ENCODE data around the gene TACC2. TPM values are rescaled to one million over a fixed set of nuclear protein-coding genes. Genes with fewer than 3 reads are reported as not detected.
A peak's percentile ranks its signal among the peaks of the same experiment; 100 is the strongest.
"Not testable (repeated sequence)": the region's sequence is repeated elsewhere in the genome, so short reads cannot be mapped to it uniquely, and the experiment has no call there.

The TACC2 gene
- total RNA-seq, 4 donors from 2014 or later = 191 to 400 (median 261) TPM

GRCh38 chr10:122019414-122019975, 30.5 kb downstream of the TACC2 start:
- no peak for TF ChIP-seq POLR2A (IDR thresholded peaks at IDR 0.05)
- no peak for TF ChIP-seq CTCF (IDR thresholded peaks at IDR 0.05)
- peak in 1 of 2 donors; percentile 74 for DNase-seq (ENCODE audit: low spot score in 2 of 2)
- WGBS, 2 donors = 45 to 49% methylated on average over 24 of the region's 24 CpGs
- intact Hi-C loops (cut with DNase I; ENCODE audit: low total_unique reads) = no loop called here
- no peak overlapping the region for H3K4me3 ChIP-seq (ENCODE audit: low read depth, poor library complexity, severe bottlenecking)

GRCh38 chr10:122020226-122020625, 31.3 kb downstream of the TACC2 start:
- H3K4me3 ChIP-seq (ENCODE audit: low read depth, poor library complexity, severe bottlenecking) = no peak overlapping the region
- TF ChIP-seq CTCF (IDR thresholded peaks at IDR 0.05) (no peak), POLR2A (IDR thresholded peaks at IDR 0.05) (no peak)
- DNase-seq (ENCODE audit: low spot score in 2 of 2) = no peak
- WGBS, 2 donors = 68 to 71% methylated on average over 6 of the region's 6 CpGs
- intact Hi-C loops (cut with DNase I; ENCODE audit: low total_unique reads) = loop anchor here (10.0 kb wide), 1 partner anchor 45 kb away; the partner anchor contains the start of gene NSMCE4A

- H3K4me3 ChIP-seq (ENCODE audit: low read depth, poor library complexity, severe bottlenecking) = no peak overlapping the region
- TF ChIP-seq CTCF (IDR thresholded peaks at IDR 0.05) (no peak), POLR2A (IDR thresholded peaks at IDR 0.05) (no peak)
- DNase-seq (ENCODE audit: low spot score in 2 of 2) = peak in 1 of 2 donors; percentile 79
- WGBS, 2 donors = 17 to 23% methylated on average over 9 of the region's 9 CpGs
- intact Hi-C loops (cut with DNase I; ENCODE audit: low total_unique reads) = loop anchor here (10.0 kb wide), 1 partner anchor 47 kb away; the partner anchor contains the start of gene NSMCE4A
These were observed 32.4 kb downstream of the TACC2 start for GRCh38 chr10:122021379-122021778.

DNA sequence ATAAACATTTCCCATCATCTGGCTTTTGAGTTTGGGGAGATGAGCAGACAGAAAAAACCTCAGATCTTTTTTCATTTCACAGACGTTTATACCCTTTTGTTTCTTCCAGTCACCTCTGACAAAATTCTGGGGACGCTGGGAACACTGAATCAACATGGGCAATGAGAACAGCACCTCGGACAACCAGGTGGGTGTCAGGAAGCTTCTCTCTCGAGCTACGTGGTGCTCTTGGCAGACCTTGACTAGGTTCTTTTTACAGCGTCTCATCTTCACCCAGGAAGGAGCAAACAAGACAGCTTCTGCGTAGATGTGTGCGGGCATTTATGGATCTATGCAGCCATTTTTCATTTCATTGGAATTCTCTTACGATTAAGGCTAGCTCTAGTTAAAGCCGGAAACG, 32.9 kb downstream of the TACC2 start:
- DNase-seq (ENCODE audit: low spot score in 2 of 2) = no peak
- WGBS, 2 donors = 44 to 45% methylated on average over 11 of the region's 11 CpGs
- intact Hi-C loops (cut with DNase I; ENCODE audit: low total_unique reads) = loop anchor here (10.0 kb wide), 1 partner anchor 47 kb away; the partner anchor contains the start of gene NSMCE4A
- H3K4me3 ChIP-seq (ENCODE audit: low read depth, poor library complexity, severe bottlenecking) = no peak overlapping the region
- TF ChIP-seq POLR2A (IDR thresholded peaks at IDR 0.05) = no peak
- no peak for TF ChIP-seq CTCF (IDR thresholded peaks at IDR 0.05)

GRCh38 chr10:122022276-122022675, 33.3 kb downstream of the TACC2 start:
- WGBS, 2 donors = 74 to 83% methylated on average over 4 of the region's 4 CpGs
- H3K4me3 ChIP-seq (ENCODE audit: low read depth, poor library complexity, severe bottlenecking) = no peak overlapping the region
- TF ChIP-seq CTCF (IDR thresholded peaks at IDR 0.05) (no peak), POLR2A (IDR thresholded peaks at IDR 0.05) (no peak)
- DNase-seq (ENCODE audit: low spot score in 2 of 2) = no peak
- intact Hi-C loops (cut with DNase I; ENCODE audit: low total_unique reads) = loop anchor here (10.0 kb wide), 1 partner anchor 47 kb away; the partner anchor contains the start of gene NSMCE4A

DNA sequence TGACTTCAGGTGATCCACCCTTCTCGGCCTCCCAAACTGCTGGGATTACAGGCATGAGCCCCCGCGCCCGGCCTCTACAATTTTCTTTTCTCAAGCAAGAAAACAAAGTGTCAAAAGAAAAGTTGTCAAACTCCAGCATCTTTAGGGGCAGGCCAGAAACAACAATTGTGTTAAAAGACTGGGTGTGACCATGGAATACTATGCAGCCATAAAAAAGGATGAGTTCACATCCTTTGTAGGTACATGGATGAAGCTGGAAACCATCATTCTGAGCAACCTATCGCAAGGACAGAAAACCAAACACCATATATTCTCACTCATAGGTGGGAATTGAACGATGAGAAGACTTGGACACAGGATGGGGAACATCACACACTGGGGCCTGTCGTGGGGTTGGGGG, 34.3 kb downstream of the TACC2 start:
- intact Hi-C loops (cut with DNase I; ENCODE audit: low total_unique reads) = loop anchor here (10.0 kb wide), 1 partner anchor 48 kb away; the partner anchor contains the start of gene NSMCE4A
- H3K4me3 ChIP-seq (ENCODE audit: low read depth, poor library complexity, severe bottlenecking); DNase-seq (ENCODE audit: low spot score in 2 of 2): not testable (repeated sequence)
- 92 to 95% methylated on average over 7 of the region's 7 CpGs for WGBS, 2 donors

All from lower leg skin (tissue), 4 donors.